Activated CD4-positive, alpha-beta T cell treated with anti-CD3 and anti-CD28 coated beads, Interleukin-2, amount 10 ng/mL, durations not matched to agents 7 days and 5 days (primary cell): ENCODE measurements around the gene MYMK. TPM values are rescaled to one million over a fixed set of nuclear protein-coding genes. Genes with fewer than 3 reads are reported as not detected.
A peak's percentile ranks its signal among the peaks of the same experiment; 100 is the strongest.

ENCODE experiments used
- CTCF ChIA-PET: fragments of 350-600 bp; sonication (Branson Sonifier 250); formaldehyde crosslinking; loops from one replicate; lab custom pipeline; 2021; ENCODE audit warnings: antibody characterized with exemption; lab: Charles Lee
- POLR2A ChIA-PET: fragments of 350-600 bp; sonication (Branson Sonifier 250); formaldehyde crosslinking; loops from one replicate; lab custom pipeline; 2021; ENCODE audit warnings: antibody characterized with exemption; lab: Charles Lee
- DNase-seq: peaks from one replicate; pipeline ENCODE4 v3.0.0-alpha.2; 2020
- H3K27ac Mint-ChIP-seq: one replicate; pipeline ENCODE4 v1.8.0; 2021; ENCODE audit warnings: mild to moderate bottlenecking, moderate library complexity, mixed read lengths
- H3K27me3 Mint-ChIP-seq: one replicate; pipeline ENCODE4 v1.8.0; 2021; ENCODE audit warnings: mixed read lengths
- H3K36me3 Mint-ChIP-seq: one replicate; pipeline ENCODE4 v1.8.0; 2021; ENCODE audit warnings: low read depth, mixed read lengths
- H3K4me1 Mint-ChIP-seq: one replicate; pipeline ENCODE4 v1.8.0; 2021; ENCODE audit warnings: mixed read lengths
- H3K4me3 Mint-ChIP-seq: one replicate; pipeline ENCODE4 v1.8.0; 2021; ENCODE audit warnings: mild to moderate bottlenecking, moderate library complexity, mixed read lengths
- H3K9me3 Mint-ChIP-seq: one replicate; pipeline ENCODE4 v1.8.0; 2021; ENCODE audit warnings: mixed read lengths
- total RNA-seq, 2 experiments: library from RNA; stranded (reverse); gene quantifications; one replicate each; pipeline ENCODE4 v1.2.3, GENCODE V29; 2021

Gene MYMK
- total RNA-seq, 2 experiments from 2014 or later, result not detected

- POLR2A ChIA-PET, result no interaction called here
- Mint-ChIP-seq H3K36me3 (no peaks in the 10 kb centered on the region), H3K4me3 (no peak overlapping the region), H3K9me3 (no peaks in the 10 kb centered on the region), H3K27me3 (no peaks in the 10 kb centered on the region), H3K4me1 (no peaks in the 10 kb centered on the region), H3K27ac (no peak overlapping the region)
- CTCF ChIA-PET, result no interaction called here
- DNase-seq, result no peak
These were observed 7.8 kb downstream of the MYMK start for GRCh38 chr9:133516961-133517350.

- no peaks in the 10 kb centered on the region for H3K9me3 Mint-ChIP-seq
- no peaks in the 10 kb centered on the region for H3K4me1 Mint-ChIP-seq
These were observed 8.4 kb downstream of the MYMK start for GRCh38 chr9:133516256-133516960.

GRCh38 chr9:133515615-133516255 lies 9.0 kb downstream of the MYMK start:
- ChIA-PET CTCF (no interaction called here), POLR2A (no interaction called here)
- DNase-seq, result no peak
- Mint-ChIP-seq H3K27me3 (no peaks in the 10 kb centered on the region), H3K9me3 (no peaks in the 10 kb centered on the region), H3K36me3 (no peaks in the 10 kb centered on the region), H3K4me1 (no peaks in the 10 kb centered on the region), H3K4me3 (no peak overlapping the region), H3K27ac (no peak overlapping the region)

More at GRCh38 chr9:133516256-133516960, 8.4 kb downstream of the MYMK start:
- H3K4me3 Mint-ChIP-seq, result no peak overlapping the region
- DNase-seq, result no peak
- ChIA-PET POLR2A (no interaction called here), CTCF (no interaction called here)
- no peaks in the 10 kb centered on the region for H3K36me3 Mint-ChIP-seq
- H3K27ac Mint-ChIP-seq, result no peak overlapping the region
- no peaks in the 10 kb centered on the region for H3K27me3 Mint-ChIP-seq

- Mint-ChIP-seq H3K27ac (no peak overlapping the region), H3K4me3 (no peak overlapping the region), H3K9me3 (no peaks in the 10 kb centered on the region), H3K27me3 (no peaks in the 10 kb centered on the region), H3K36me3 (no peaks in the 10 kb centered on the region), H3K4me1 (peaks cover 2% of the 10 kb centered on the region)
- CTCF ChIA-PET, result no interaction called here
- POLR2A ChIA-PET, result no interaction called here
- DNase-seq, result no peak
These were observed 9.5 kb downstream of the MYMK start for GRCh38 chr9:133515240-133515610.

GRCh38 chr9:133514460-133515239 lies 10.1 kb downstream of the MYMK start:
- POLR2A ChIA-PET, result no interaction called here
- no peaks in the 10 kb centered on the region for H3K27me3 Mint-ChIP-seq
- CTCF ChIA-PET, result no interaction called here
- no peak overlapping the region for H3K27ac Mint-ChIP-seq
- no peak overlapping the region for H3K4me3 Mint-ChIP-seq
- DNase-seq, result no peak
- peaks cover 6% of the 10 kb centered on the region for H3K4me1 Mint-ChIP-seq
- H3K9me3 Mint-ChIP-seq, result no peaks in the 10 kb centered on the region
- no peaks in the 10 kb centered on the region for H3K36me3 Mint-ChIP-seq

GRCh38 chr9:133513214-133514100 lies 11.3 kb downstream of the MYMK start:
- no peak overlapping the region for H3K4me3 Mint-ChIP-seq
- no peaks in the 10 kb centered on the region for H3K27me3 Mint-ChIP-seq
- ChIA-PET CTCF (interaction anchor here (0.6 kb wide), 2 partner anchors 115 to 1084 kb away, joined by 3 to 4 read pairs; no protein-coding TSS in a partner anchor), POLR2A (no interaction called here)
- H3K27ac Mint-ChIP-seq, result no peak overlapping the region
- DNase-seq, result no peak
- H3K9me3 Mint-ChIP-seq, result no peaks in the 10 kb centered on the region
- H3K4me1 Mint-ChIP-seq, result peaks cover 16% of the 10 kb centered on the region
- H3K36me3 Mint-ChIP-seq, result no peaks in the 10 kb centered on the region

- Mint-ChIP-seq H3K4me3 (no peak overlapping the region), H3K27me3 (no peaks in the 10 kb centered on the region), H3K9me3 (no peaks in the 10 kb centered on the region), H3K27ac (no peak overlapping the region), H3K4me1 (peaks cover 16% of the 10 kb centered on the region), H3K36me3 (no peaks in the 10 kb centered on the region)
- POLR2A ChIA-PET, result no interaction called here
- CTCF ChIA-PET, result interaction anchor here (0.6 kb wide), 2 partner anchors 114 to 1083 kb away, joined by 3 to 4 read pairs; no protein-coding TSS in a partner anchor
- no peak for DNase-seq
These were observed 12.2 kb downstream of the MYMK start for GRCh38 chr9:133512253-133513213.

- Mint-ChIP-seq H3K9me3 (no peaks in the 10 kb centered on the region), H3K27ac (no peak overlapping the region), H3K27me3 (no peaks in the 10 kb centered on the region), H3K4me1 (peaks cover 16% of the 10 kb centered on the region), H3K4me3 (no peak overlapping the region), H3K36me3 (no peaks in the 10 kb centered on the region)
- no peak for DNase-seq
- CTCF ChIA-PET, result no interaction called here
- POLR2A ChIA-PET, result no interaction called here
These were observed 13.2 kb downstream of the MYMK start for GRCh38 chr9:133511607-133512006.

GRCh38 chr9:133510926-133511505 lies 13.7 kb downstream of the MYMK start:
- Mint-ChIP-seq H3K4me1 (peaks cover 16% of the 10 kb centered on the region), H3K27me3 (no peaks in the 10 kb centered on the region), H3K36me3 (no peaks in the 10 kb centered on the region), H3K27ac (no peak overlapping the region), H3K4me3 (no peak overlapping the region), H3K9me3 (no peaks in the 10 kb centered on the region)
- ChIA-PET POLR2A (no interaction called here), CTCF (no interaction called here)
- DNase-seq, result no peak

GRCh38 chr9:133509179-133510083 lies 15.3 kb downstream of the MYMK start:
- Mint-ChIP-seq H3K27ac (peak overlapping the region; percentile 93), H3K4me3 (peak overlapping the region; percentile 60), H3K36me3 (no peaks in the 10 kb centered on the region), H3K9me3 (no peaks in the 10 kb centered on the region), H3K27me3 (no peaks in the 10 kb centered on the region), H3K4me1 (peaks cover 16% of the 10 kb centered on the region)
- DNase-seq, result peak; percentile 38
- CTCF ChIA-PET, result interaction anchor here (0.6 to 0.7 kb wide), 2 partner anchors 9 to 25 kb away, joined by 3 read pairs; no protein-coding TSS in a partner anchor
- POLR2A ChIA-PET, result no interaction called here

GRCh38 chr9:133508046-133508445 lies 16.7 kb downstream of the MYMK start:
- Mint-ChIP-seq H3K4me3 (no peak overlapping the region), H3K27me3 (peaks cover 5% of the 10 kb centered on the region), H3K4me1 (peaks cover 16% of the 10 kb centered on the region), H3K27ac (no peak overlapping the region), H3K9me3 (no peaks in the 10 kb centered on the region), H3K36me3 (no peaks in the 10 kb centered on the region)
- ChIA-PET CTCF (no interaction called here), POLR2A (no interaction called here)
- no peak for DNase-seq
